HCT116 (cell line): ENCODE measurements around the gene METTL13. TPM values are rescaled to one million over a fixed set of nuclear protein-coding genes. Genes with fewer than 3 reads are reported as not detected.

Source experiments
- ATAC-seq: fragments of 200-7000 bp; cut with Tn5 transposase; 2 replicates; pipeline ENCODE4 v1.9.1; 2020; ENCODE audit warnings: mild to moderate bottlenecking, moderate library complexity
- BruUV-seq: library from RNA; stranded (reverse); fragments of 400-500 nt; replicated peaks from 2 replicates; lab custom pipeline; 2021; lab: Mats Ljungman, UMichigan
- CTCF ChIA-PET: fragments of 300-600 bp; sonication (Branson Sonifier 250); formaldehyde crosslinking; loops from one replicate; lab custom pipeline; 2021; ENCODE audit warnings: antibody characterized with exemption; lab: Charles Lee
- POLR2A ChIA-PET: fragments of 300-600, 350-600 bp; sonication (Branson Sonifier 250); formaldehyde crosslinking; loops from one replicate; lab custom pipeline; 2021; ENCODE audit warnings: antibody characterized with exemption; lab: Charles Lee
- RAD21 ChIA-PET, 2 experiments: fragments of 300-600 bp; sonication (Branson Sonifier 250); formaldehyde crosslinking; loops; one replicate each; lab custom pipeline; 2023; ENCODE audit warnings: low total read pairs in 2 of 2; ENCODE audit not compliant: uncharacterized antibody in 2 of 2, unreplicated experiment in 2 of 2, low non-redundant PET in 1 of 2; lab: Charles Lee
- DNase-seq: peaks from one replicate; pipeline ENCODE4 v3.0.0-alpha.2; 2010; ENCODE audit warnings: low read depth, low spot score
- H2AFZ ChIP-seq: fragments of 200-600 bp; shearing (Covaris generic), sonication (generic); 2 replicates; pipeline ENCODE4 v1.6.1; 2017; ENCODE audit warnings: low read depth, mixed run types, mixed read lengths, antibody characterized with exemption, low read length; ENCODE audit not compliant: poor library complexity, severe bottlenecking
- H3K27ac ChIP-seq: 2 replicates; pipeline ENCODE4 v1.5.1; 2012; ENCODE audit warnings: low read depth, low read length
- H3K27me3 ChIP-seq: fragments of 200-600 bp; sonication (generic); 2 replicates; pipeline ENCODE4 v1.6.1; 2016; ENCODE audit warnings: mixed run types, low read length, mixed read lengths; ENCODE audit not compliant: insufficient read depth
- H3K36me3 ChIP-seq, 2 experiments: fragments of 200-500 bp in 1 of 2; fragments of 200-600 bp in 1 of 2; sonication (Bioruptor generic) in 1 of 2; sonication (generic) in 1 of 2; 2 replicates each; pipeline versions ENCODE4 v1.5.1 to v1.6.1; 2014 to 2016; ENCODE audit warnings: low read length in 2 of 2, inconsistent platforms in 1 of 2, mixed read lengths in 1 of 2, mixed run types in 1 of 2; ENCODE audit not compliant: insufficient read depth in 2 of 2, control insufficient read depth in 1 of 2
- H3K4me1 ChIP-seq, 2 experiments: fragments of 200-600 bp in 1 of 2; sonication (generic) in 1 of 2; 2 replicates each; pipeline versions ENCODE4 v1.5.1 to v1.6.1; 2012 to 2017; ENCODE audit warnings: low read length in 2 of 2, inconsistent platforms in 1 of 2, mild to moderate bottlenecking in 1 of 2, mixed read lengths in 1 of 2, mixed run types in 1 of 2, moderate library complexity in 1 of 2; ENCODE audit not compliant: insufficient read depth in 2 of 2, control insufficient read depth in 1 of 2
- H3K4me2 ChIP-seq: fragments of 200-600 bp; sonication (generic); 2 replicates; pipeline ENCODE4 v1.6.1; 2017; ENCODE audit warnings: mixed run types, low read length, mixed read lengths
- H3K4me3 ChIP-seq, 2 experiments: fragments of 200-600 bp in 1 of 2; sonication (generic) in 1 of 2; replicated peaks in 1 of 2; 2 replicates each; pipeline ENCODE4 v1.5.1; 2011 to 2016; ENCODE audit warnings: low read length in 2 of 2, control low read depth in 1 of 2, low read depth in 1 of 2, mild to moderate bottlenecking in 1 of 2, mixed read lengths in 1 of 2, mixed run types in 1 of 2
- H3K79me2 ChIP-seq: fragments of 200-600 bp; sonication (generic); 2 replicates; pipeline ENCODE4 v1.6.1; 2017; ENCODE audit warnings: mild to moderate bottlenecking, mixed run types, low read length, moderate library complexity, mixed read lengths; ENCODE audit not compliant: insufficient read depth
- H3K9ac ChIP-seq: fragments of 200-600 bp; sonication (generic); 2 replicates; pipeline ENCODE4 v1.6.1; 2016; ENCODE audit warnings: low read length, mixed read lengths
- H3K9me2 ChIP-seq: fragments of 200-600 bp; sonication (generic), shearing (Covaris generic); 2 replicates; pipeline ENCODE4 v1.6.1; 2017; ENCODE audit warnings: mixed run types, mild to moderate bottlenecking, moderate library complexity; ENCODE audit not compliant: insufficient read depth
- H3K9me3 ChIP-seq, 2 experiments: fragments of 200-500 bp in 1 of 2; fragments of 200-600 bp in 1 of 2; sonication (Bioruptor generic) in 1 of 2; sonication (generic) in 1 of 2; 2 replicates each; pipeline ENCODE4 v1.6.1; 2014 to 2017; ENCODE audit warnings: low read length in 2 of 2, mixed read lengths in 2 of 2, inconsistent platforms in 1 of 2, low read depth in 1 of 2, mild to moderate bottlenecking in 1 of 2, mixed run types in 1 of 2, moderate library complexity in 1 of 2; ENCODE audit not compliant: control insufficient read depth in 1 of 2, insufficient read depth in 1 of 2
- H4K20me1 ChIP-seq: fragments of 200-600 bp; sonication (generic), shearing (Covaris generic); 2 replicates; pipeline ENCODE4 v1.6.1; 2017; ENCODE audit warnings: mixed run types, mild to moderate bottlenecking, moderate library complexity; ENCODE audit not compliant: insufficient read depth
- CBX3 ChIP-seq: IDR thresholded peaks from 2 replicates; pipeline ENCODE4 v1.6.1; 2012; ENCODE audit warnings: low read depth
- CEBPB ChIP-seq: IDR thresholded peaks from 2 replicates; pipeline ENCODE4 v1.6.1; 2012; ENCODE audit warnings: low read depth
- CTCF ChIP-seq, 3 experiments: fragments of 200-600 bp in 1 of 3; sonication (generic) in 1 of 3; IDR thresholded peaks in 2 of 3; conservative IDR thresholded peaks in 1 of 3; 2 replicates each; pipeline ENCODE4 v1.5.1; 2012 to 2017; ENCODE audit warnings: low read depth in 2 of 3, low read length in 2 of 3, antibody characterized with exemption in 1 of 3, borderline replicate concordance in 1 of 3, control low read depth in 1 of 3, mild to moderate bottlenecking in 1 of 3, mixed read lengths in 1 of 3, mixed run types in 1 of 3, moderate library complexity in 1 of 3; ENCODE audit not compliant: insufficient read depth in 1 of 3
- EGR1 ChIP-seq: IDR thresholded peaks from 2 replicates; pipeline ENCODE4 v1.6.1; 2012; ENCODE audit warnings: low read depth
- ELF1 ChIP-seq: IDR thresholded peaks from 2 replicates; pipeline ENCODE4 v1.6.1; 2012; ENCODE audit warnings: low read depth, borderline replicate concordance
- EZH2 ChIP-seq: fragments of 200-600 bp; sonication (generic); IDR thresholded peaks from 2 replicates; pipeline ENCODE4 v1.6.1; 2017; ENCODE audit warnings: antibody characterized with exemption, mixed run types
- FOSL1 ChIP-seq: IDR thresholded peaks from 2 replicates; pipeline ENCODE4 v1.6.1; 2012; ENCODE audit warnings: low read depth
- JUND ChIP-seq: IDR thresholded peaks from 2 replicates; pipeline ENCODE4 v1.6.1; 2012
- POLR2A ChIP-seq: IDR thresholded peaks from 2 replicates; pipeline ENCODE4 v1.7.0; 2011; ENCODE audit warnings: borderline replicate concordance; ENCODE audit not compliant: insufficient read depth, insufficient read length; ENCODE audit errors: extremely low read depth
- RAD21 ChIP-seq: IDR thresholded peaks from 2 replicates; pipeline ENCODE4 v1.6.1; 2012; ENCODE audit warnings: low read depth, mild to moderate bottlenecking
- SP1 ChIP-seq: IDR thresholded peaks from 2 replicates; pipeline ENCODE4 v1.6.1; 2012; ENCODE audit warnings: low read depth
- TCF7L2 ChIP-seq: IDR thresholded peaks from 2 replicates; pipeline ENCODE4 v1.7.0; 2011; ENCODE audit warnings: borderline replicate concordance, inconsistent platforms; ENCODE audit not compliant: insufficient read depth, insufficient read length; ENCODE audit errors: extremely low read depth
- YY1 ChIP-seq: IDR thresholded peaks from 2 replicates; pipeline ENCODE4 v1.6.1; 2011; ENCODE audit warnings: low read length, low read depth, moderate library complexity, mild to moderate bottlenecking; ENCODE audit not compliant: insufficient replicate concordance; ENCODE audit errors: extremely low read depth
- ZNF274 ChIP-seq: fragments of 200-500 bp; sonication (Bioruptor generic); IDR thresholded peaks from 2 replicates; pipeline ENCODE4 v1.6.1; 2014; ENCODE audit warnings: mild to moderate bottlenecking, low read depth, low read length, inconsistent platforms
- intact Hi-C: fragments of 100-400 bp; cut with micrococcal nuclease; formaldehyde crosslinking; loops from 2 replicates; pipeline ENCODE4 v1.10.0; 2022
- total RNA-seq: library from RNA; stranded (reverse); gene quantifications from one replicate; pipeline ENCODE4 v1.2.1, GENCODE V29; 2021; ENCODE audit not compliant: unreplicated experiment

The METTL13 gene
- total RNA-seq, 1 experiment from 2014 or later = 33.9 TPM

- Histone ChIP-seq H3K27me3 (no peaks in the 10 kb centered on the region), H3K9ac (no peak overlapping the region), H3K9me3 (no peaks in the 10 kb centered on the region), H3K9me2 (no peaks in the 10 kb centered on the region), H3K4me3 (no peak overlapping the region), H3K36me3 (no peaks in the 10 kb centered on the region), H4K20me1 (no peaks in the 10 kb centered on the region), H3K4me1 (no peaks in the 10 kb centered on the region), H2AFZ (no peak overlapping the region), H3K27ac (no peak overlapping the region), H3K79me2 (no peaks in the 10 kb centered on the region), H3K4me2 (no peak overlapping the region)
- ChIA-PET CTCF (no interaction called here), RAD21 (no interaction called here), POLR2A (no interaction called here)
- no peak for ATAC-seq
- no TSS peak for BruUV-seq
- TF ChIP-seq CBX3 (no peak), YY1 (no peak), EZH2 (no peak), JUND (no peak), TCF7L2 (no peak), SP1 (no peak), ZNF274 (no peak), ELF1 (no peak), CTCF (IDR thresholded peaks at IDR 0.05 in 2 of 3, conservative IDR thresholded peaks at IDR 0.05 in 1 of 3; ENCODE audit: borderline replicate concordance in 1 of 3, insufficient read depth in 1 of 3, low read depth in 2 of 3, low read length in 2 of 3) (no peak), FOSL1 (no peak), POLR2A (no peak), EGR1 (no peak), RAD21 (no peak), CEBPB (no peak)
- no peak for DNase-seq
- intact Hi-C loops = no loop called here
These were observed 28.4 kb downstream of the METTL13 start for GRCh38 chr1:171809834-171810233.
